H1 (cell line): ENCODE measurements around the gene FAM151A. TPM values are rescaled to one million over a fixed set of nuclear protein-coding genes. Genes with fewer than 3 reads are reported as not detected.

Experiments used
- CTCF ChIA-PET: fragments of 300-600 bp; sonication (Branson Sonifier 250); formaldehyde crosslinking; loops from one replicate; lab custom pipeline; 2021; ENCODE audit not compliant: partially characterized antibody; lab: Charles Lee
- POLR2A ChIA-PET: fragments of 300-600 bp; sonication (Branson Sonifier 250); formaldehyde crosslinking; loops from one replicate; lab custom pipeline; 2021; ENCODE audit warnings: inconsistent platforms; ENCODE audit not compliant: partially characterized antibody; lab: Charles Lee
- DNase-seq, 2 experiments: peaks; one replicate each; pipeline versions ENCODE4 v3.0.0 to v3.0.0-alpha.2; 2010 to 2022; ENCODE audit warnings: low spot score in 2 of 2, low read depth in 1 of 2, mixed read lengths in 1 of 2
- FAIRE-seq: peaks from 2 replicates; lab custom pipeline; 2011; peaks lifted over from hg19 to GRCh38; lab: Jason Lieb, UNC
- H2AFZ ChIP-seq: 2 replicates; pipeline ENCODE4 v1.8.1; 2012; ENCODE audit warnings: low read length, inconsistent platforms
- H2AK5ac ChIP-seq: 2 replicates; pipeline ENCODE4 v1.6.1; 2013; ENCODE audit warnings: low read depth, low read length
- H2BK120ac ChIP-seq: replicated peaks from 2 replicates; pipeline ENCODE3; 2013; ENCODE audit warnings: low read depth, low read length, inconsistent platforms
- H2BK12ac ChIP-seq: 2 replicates; pipeline ENCODE4 v1.6.1; 2013; ENCODE audit warnings: low read depth, low read length
- H2BK15ac ChIP-seq: 2 replicates; pipeline ENCODE4 v1.6.1; 2013; ENCODE audit warnings: low read length
- H2BK20ac ChIP-seq: 2 replicates; pipeline ENCODE4 v1.6.1; 2013; ENCODE audit warnings: low read length
- H2BK5ac ChIP-seq: 2 replicates; pipeline ENCODE4 v1.6.1; 2013; ENCODE audit warnings: low read depth, low read length
- H3K14ac ChIP-seq: 2 replicates; pipeline ENCODE4 v1.6.1; 2013; ENCODE audit warnings: inconsistent platforms; ENCODE audit not compliant: insufficient read length
- H3K18ac ChIP-seq: 2 replicates; pipeline ENCODE4 v1.6.1; 2013; ENCODE audit warnings: low read length; ENCODE audit errors: extremely low read depth
- H3K23ac ChIP-seq: 2 replicates; pipeline ENCODE4 v1.6.1; 2013; ENCODE audit warnings: inconsistent platforms; ENCODE audit not compliant: insufficient read length
- H3K23me2 ChIP-seq: 2 replicates; pipeline ENCODE4 v1.6.1; 2013; ENCODE audit warnings: low read depth, low read length
- H3K27ac ChIP-seq: 2 replicates; pipeline ENCODE4 v1.6.1; 2011; ENCODE audit warnings: low read depth, low read length, inconsistent platforms
- H3K27me3 ChIP-seq, 4 experiments: replicated peaks in 1 of 4; 1 replicate in 1 of 4; 2 replicates in 3 of 4; pipeline versions ENCODE4 v1.6.1 to v1.8.1; 2011 to 2013; ENCODE audit warnings: low read length in 3 of 4, mild to moderate bottlenecking in 3 of 4, inconsistent platforms in 2 of 4, mixed read lengths in 2 of 4, moderate library complexity in 1 of 4; ENCODE audit not compliant: control insufficient read depth in 3 of 4, insufficient read depth in 3 of 4; ENCODE audit errors: extremely low read depth in 1 of 4
- H3K36me3 ChIP-seq, 4 experiments: 2 replicates each; pipeline versions ENCODE4 v1.6.1 to v1.8.1; 2011 to 2013; ENCODE audit warnings: mild to moderate bottlenecking in 4 of 4, low read length in 3 of 4, moderate library complexity in 2 of 4, control low read depth in 1 of 4, inconsistent platforms in 1 of 4; ENCODE audit not compliant: insufficient read depth in 4 of 4, control insufficient read depth in 2 of 4
- H3K4ac ChIP-seq: replicated peaks from 2 replicates; pipeline ENCODE3; 2013; ENCODE audit warnings: low read length, low read depth, mixed read lengths, inconsistent platforms; ENCODE audit not compliant: insufficient read length
- H3K4me1 ChIP-seq, 4 experiments: replicated peaks in 1 of 4; 1 replicate in 1 of 4; 2 replicates in 3 of 4; pipeline versions ENCODE4 v1.6.1 to v1.8.1; 2011 to 2013; ENCODE audit warnings: low read length in 3 of 4, inconsistent platforms in 2 of 4, mixed read lengths in 1 of 4; ENCODE audit not compliant: insufficient read depth in 4 of 4, control insufficient read depth in 3 of 4
- H3K4me2 ChIP-seq, 2 experiments: 2 replicates each; pipeline versions ENCODE4 v1.6.1 to v1.8.1; 2011 to 2013; ENCODE audit warnings: low read depth in 2 of 2, low read length in 2 of 2, control low read depth in 1 of 2, inconsistent platforms in 1 of 2, mild to moderate bottlenecking in 1 of 2; ENCODE audit not compliant: insufficient read depth in 1 of 2
- H3K4me3 ChIP-seq, 4 experiments: fragments of 200-600, 300-600 bp in 1 of 4; sonication (generic), shearing (Covaris generic), sonication (Bioruptor Twin) in 1 of 4; 2 replicates each; pipeline versions ENCODE4 v1.5.1 to v1.8.1; 2011 to 2016; ENCODE audit warnings: low read length in 4 of 4, low read depth in 3 of 4, control low read depth in 2 of 4, inconsistent platforms in 2 of 4, mild to moderate bottlenecking in 2 of 4, mixed read lengths in 1 of 4, moderate library complexity in 1 of 4; ENCODE audit not compliant: insufficient read depth in 2 of 4; ENCODE audit errors: extremely low read depth in 1 of 4
- H3K56ac ChIP-seq: replicated peaks from 2 replicates; pipeline ENCODE3; 2013; ENCODE audit warnings: low read depth, mild to moderate bottlenecking, mixed read lengths, low read length, inconsistent platforms; ENCODE audit not compliant: insufficient read length
- H3K79me1 ChIP-seq: 2 replicates; pipeline ENCODE4 v1.6.1; 2013; ENCODE audit warnings: low read depth, low read length, control low read depth
- H3K79me2 ChIP-seq, 2 experiments: 2 replicates each; pipeline versions ENCODE4 v1.6.1 to v1.8.1; 2012 to 2013; ENCODE audit warnings: low read length in 2 of 2, mild to moderate bottlenecking in 2 of 2, inconsistent platforms in 1 of 2; ENCODE audit not compliant: insufficient read depth in 2 of 2, control insufficient read depth in 1 of 2
- H3K9ac ChIP-seq, 4 experiments: replicated peaks in 1 of 4; 1 replicate in 1 of 4; 2 replicates in 3 of 4; pipeline versions ENCODE4 v1.6.1 to v1.8.1; 2011 to 2013; ENCODE audit warnings: low read depth in 3 of 4, low read length in 3 of 4, control low read depth in 2 of 4, mild to moderate bottlenecking in 2 of 4, moderate library complexity in 2 of 4, inconsistent platforms in 1 of 4; ENCODE audit errors: extremely low read depth in 1 of 4
- H3K9me3 ChIP-seq, 2 experiments: 2 replicates each; pipeline versions ENCODE4 v1.6.1 to v1.8.1; 2012 to 2013; ENCODE audit warnings: mild to moderate bottlenecking in 2 of 2, moderate library complexity in 2 of 2, control low read depth in 1 of 2, inconsistent platforms in 1 of 2, low read depth in 1 of 2, low read length in 1 of 2, mixed read lengths in 1 of 2; ENCODE audit not compliant: insufficient read depth in 2 of 2
- H4K20me1 ChIP-seq, 2 experiments: replicated peaks in 1 of 2; 2 replicates each; pipeline versions ENCODE3 to v1.8.1; 2011 to 2013; ENCODE audit warnings: inconsistent platforms in 2 of 2, low read length in 2 of 2, mild to moderate bottlenecking in 1 of 2; ENCODE audit not compliant: insufficient read depth in 2 of 2, control insufficient read depth in 1 of 2
- H4K5ac ChIP-seq: 2 replicates; pipeline ENCODE4 v1.6.1; 2013; ENCODE audit warnings: low read length, low read depth, mixed read lengths, inconsistent platforms; ENCODE audit not compliant: insufficient read length
- H4K8ac ChIP-seq: 2 replicates; pipeline ENCODE4 v1.8.0; 2013; ENCODE audit warnings: mild to moderate bottlenecking, moderate library complexity, low read length, inconsistent platforms; ENCODE audit not compliant: insufficient read depth; ENCODE audit errors: extremely low read depth
- H4K91ac ChIP-seq: replicated peaks from 2 replicates; pipeline ENCODE3; 2013; ENCODE audit warnings: low read length, mixed read lengths, inconsistent platforms; ENCODE audit not compliant: insufficient read length
- ASH2L ChIP-seq: fragments of 200-600, 300-600 bp; sonication (generic); IDR thresholded peaks from one replicate; pipeline ENCODE4 v1.7.1; 2017; ENCODE audit warnings: low read length
- BRCA1 ChIP-seq: IDR thresholded peaks from 2 replicates; pipeline ENCODE4 v1.6.1; 2012; ENCODE audit warnings: low read depth, low read length, improper control_type of control experiment
- CTBP2 ChIP-seq: IDR thresholded peaks from 2 replicates; pipeline ENCODE4 v1.7.0; 2011; ENCODE audit warnings: borderline replicate concordance, mild to moderate bottlenecking, moderate library complexity, mixed read lengths, low read length; ENCODE audit not compliant: insufficient read depth, insufficient read length
- JUN ChIP-seq: IDR thresholded peaks from 2 replicates; pipeline ENCODE4 v1.6.1; 2011; ENCODE audit warnings: low read depth, mild to moderate bottlenecking, improper control_type of control experiment, low read length
- KDM4A ChIP-seq: IDR thresholded peaks from one replicate; pipeline ENCODE4 v1.7.1; 2012; ENCODE audit warnings: low read depth, mild to moderate bottlenecking, moderate library complexity, low read length, inconsistent platforms; ENCODE audit not compliant: severe bottlenecking
- MAX ChIP-seq: IDR thresholded peaks from 2 replicates; pipeline ENCODE4 v1.6.1; 2012; ENCODE audit warnings: inconsistent platforms
- NANOG ChIP-seq: IDR thresholded peaks from 2 replicates; pipeline ENCODE4 v1.6.1; 2011; ENCODE audit warnings: low read length, low read depth, mild to moderate bottlenecking, inconsistent platforms; ENCODE audit not compliant: insufficient read depth, poor library complexity, severe bottlenecking
- NRF1 ChIP-seq: IDR thresholded peaks from 2 replicates; pipeline ENCODE4 v1.6.1; 2011; ENCODE audit warnings: mild to moderate bottlenecking, low read depth, low read length, improper control_type of control experiment
- POLR2AphosphoS5 ChIP-seq: IDR thresholded peaks from 2 replicates; pipeline ENCODE4 v1.6.1; 2011; ENCODE audit warnings: low read depth, low read length
- SIN3A ChIP-seq, 2 experiments: IDR thresholded peaks in 1 of 2; conservative IDR thresholded peaks in 1 of 2; 2 replicates each; pipeline ENCODE4 v1.6.1; 2011 to 2012; ENCODE audit warnings: low read length in 2 of 2, improper control_type of control experiment in 1 of 2, low read depth in 1 of 2, mild to moderate bottlenecking in 1 of 2
- SIRT6 ChIP-seq: IDR thresholded peaks from one replicate; pipeline ENCODE4 v1.7.1; 2012; ENCODE audit warnings: low read length, inconsistent platforms
- TAF1 ChIP-seq: IDR thresholded peaks from 2 replicates; pipeline ENCODE4 v1.6.1; 2011; ENCODE audit warnings: mild to moderate bottlenecking, low read depth, low read length
- ZNF274 ChIP-seq: IDR thresholded peaks from 2 replicates; pipeline ENCODE4 v1.7.0; 2012; ENCODE audit warnings: low read length, borderline replicate concordance; ENCODE audit errors: extremely low read depth
- WGBS, 2 experiments: shearing (Covaris generic) in 1 of 2; methylation state at CpG; one replicate each; pipeline versions ENCODE4 v1.1.6 to v1.1.7; 2013 to 2015; ENCODE audit warnings: low lambda C conversion rate in 2 of 2, mixed read lengths in 2 of 2, inconsistent platforms in 1 of 2, low coverage in 1 of 2, missing lambda C conversion rate in 1 of 2; ENCODE audit not compliant: insufficient replicate concordance in 2 of 2, insufficient coverage in 1 of 2, insufficient read length in 1 of 2; ENCODE audit errors: extremely low coverage in 1 of 2, missing lambda C conversion rate in 1 of 2; 5-methylcytosine and 5-hydroxymethylcytosine counted together
- polyA plus RNA-seq, 7 experiments: library from polyadenylated mRNA; depleted of rRNA in 3 of 7; stranded (reverse) in 5 of 7; unstranded in 2 of 7; fragments of >200 nt in 5 of 7; fragments of 200-250 nt in 2 of 7; gene quantifications; 1 replicate in 5 of 7; 2 replicates in 1 of 7; 4 replicates in 1 of 7; pipeline versions ENCODE4 v1.2.1 to v1.2.3, GENCODE V29; 2011 to 2013; ENCODE audit warnings: missing spikeins in 2 of 7, mixed read lengths in 2 of 7
- total RNA-seq: library from RNA; stranded (reverse); fragmentation: NEBNext Ultra II Directional; extraction: Animal tissue kit (Norgen Biotek cat#: 25700); gene quantifications from 2 replicates; pipeline ENCODE4 v1.2.1, GENCODE V29; 2021

The FAM151A gene
- total and polyA plus RNA-seq, 2 of the 8 experiments (the other 6 are each of a cell fraction or from before 2014, with no cell fraction given): not detected

DNA sequence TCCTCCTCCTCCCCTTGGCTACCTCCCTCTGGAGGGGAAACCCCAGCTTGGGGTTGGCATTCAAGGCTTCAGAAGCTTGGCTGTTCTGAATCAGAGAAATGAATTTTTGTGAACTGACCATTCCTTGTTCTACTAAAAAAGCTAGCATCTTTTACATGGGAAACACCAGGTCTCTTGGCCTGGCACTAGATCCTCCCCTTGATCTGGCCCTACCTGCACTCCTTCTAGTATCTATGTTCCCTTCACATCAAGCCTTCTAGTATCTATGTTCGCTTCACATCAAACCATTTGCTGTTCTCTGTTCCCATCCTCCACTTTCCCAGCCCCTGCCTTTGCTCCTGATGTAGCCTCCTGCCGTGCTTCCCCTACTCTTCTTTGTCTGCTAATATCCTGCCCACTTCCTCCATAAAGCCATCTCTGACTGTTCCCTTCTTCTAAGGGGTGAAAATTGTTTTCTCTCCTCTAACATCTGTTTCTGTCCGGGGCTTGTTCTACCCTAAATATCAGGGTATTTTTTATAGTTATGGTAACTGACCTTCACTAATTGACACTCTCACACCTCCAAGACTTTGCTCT is 25.8 kb downstream of the FAM151A start:
- POLR2A ChIA-PET: no interaction called here
- no peak overlapping the region for H3K9ac ChIP-seq
- no peak for TF ChIP-seq SIRT6
- TF ChIP-seq BRCA1: no peak
- TF ChIP-seq MAX: no peak
- TF ChIP-seq SIN3A (conservative IDR thresholded peaks at IDR 0.05 in 1 of 2, IDR thresholded peaks at IDR 0.05 in 1 of 2; ENCODE audit: low read depth in 1 of 2, low read length in 2 of 2): no peak
- TF ChIP-seq CTBP2: no peak
- no peak for TF ChIP-seq JUN
- TF ChIP-seq TAF1: no peak
- TF ChIP-seq POLR2AphosphoS5: no peak
- no peak for TF ChIP-seq ZNF274
- no peak for TF ChIP-seq NRF1
- no peak for TF ChIP-seq KDM4A
- no peak for TF ChIP-seq ASH2L
- no peak for TF ChIP-seq NANOG

More for the DNA sequence above, 25.8 kb downstream of the FAM151A start:
- no peaks in the 10 kb centered on the region for H3K79me2 ChIP-seq
- CTCF ChIA-PET: interaction anchor here (1.0 to 1.4 kb wide), 5 partner anchors 9 to 66 kb away, joined by 3 read pairs; no protein-coding TSS in a partner anchor
- no peak overlapping the region for H4K91ac ChIP-seq
- no peaks in the 10 kb centered on the region for H3K27me3 ChIP-seq
- WGBS, 2 experiments: 80% methylated on average over 3 of the region's 3 CpGs; no CpG with 5 or more reads in 1 of the 2 experiments
- H3K18ac ChIP-seq: no peak overlapping the region; the same call in 1 of the 2 replicates
- H3K27ac ChIP-seq: no peak overlapping the region
- H2AK5ac ChIP-seq: no peak overlapping the region
- H2BK15ac ChIP-seq: peak overlapping the region; percentile 46; the same call in 1 of the 2 replicates
- no peak overlapping the region for H3K56ac ChIP-seq
- no peaks in the 10 kb centered on the region for H3K23me2 ChIP-seq
- no peak overlapping the region for H3K4ac ChIP-seq
- no peak overlapping the region for H3K23ac ChIP-seq
- no peak overlapping the region for H2AFZ ChIP-seq
- no peak overlapping the region for H3K4me2 ChIP-seq
- H2BK5ac ChIP-seq: peak overlapping the region; percentile 18; the same call in 1 of the 2 replicates
- H2BK12ac ChIP-seq: peak overlapping the region; percentile 39; the same call in 1 of the 2 replicates
- H3K4me1 ChIP-seq: no peaks in the 10 kb centered on the region; a peak in 2 of 7 replicates
- H3K9me3 ChIP-seq: no peaks in the 10 kb centered on the region
- H4K20me1 ChIP-seq: peaks cover 0 to 4% of the 10 kb centered on the region in 2 experiments
- H4K8ac ChIP-seq: no peak overlapping the region; the same call in 1 of the 2 replicates
- no peak overlapping the region for H2BK20ac ChIP-seq
- H2BK120ac ChIP-seq: no peak overlapping the region
- H3K4me3 ChIP-seq: no peak overlapping the region
- H3K36me3 ChIP-seq: no peaks in the 10 kb centered on the region
- no peak overlapping the region for H4K5ac ChIP-seq
- FAIRE-seq (no peak), DNase-seq (no peak)
- no peaks in the 10 kb centered on the region for H3K79me1 ChIP-seq
- H3K14ac ChIP-seq: no peak overlapping the region
